HepG2 (cell line): ENCODE results near the gene TBCCD1. TPM values are rescaled to one million over a fixed set of nuclear protein-coding genes. Genes with fewer than 3 reads are reported as not detected.

Experiments
- BCL6 ChIP-seq: IDR thresholded peaks from 2 replicates; pipeline ENCODE4 v1.6.1; 2016; ENCODE audit warnings: missing genetic modification reagents, missing compliant biosample characterization
- KDM4B ChIP-seq: sonication (generic); formaldehyde crosslinking; IDR thresholded peaks from 2 replicates; pipeline ENCODE4 v1.4.0; 2020; ENCODE audit warnings: missing genetic modification reagents
- KLF13 ChIP-seq: sonication (generic); formaldehyde crosslinking; IDR thresholded peaks from 2 replicates; pipeline ENCODE4 v1.4.0; 2020; ENCODE audit warnings: mild to moderate bottlenecking, missing genetic modification reagents
- REL ChIP-seq: sonication (generic); formaldehyde crosslinking; conservative IDR thresholded peaks from 2 replicates; pipeline ENCODE4 v1.8.0; 2022; ENCODE audit warnings: mild to moderate bottlenecking, missing genetic modification reagents, moderate library complexity
- RXRB ChIP-seq: IDR thresholded peaks from 2 replicates; pipeline ENCODE4 v1.6.1; 2016; ENCODE audit warnings: borderline replicate concordance, missing genetic modification reagents, missing compliant biosample characterization
- SALL2 ChIP-seq: sonication (generic); formaldehyde crosslinking; IDR thresholded peaks from 2 replicates; pipeline ENCODE4 v1.8.1; 2023; ENCODE audit warnings: mild to moderate bottlenecking, missing genetic modification reagents, inconsistent platforms
- SMAD3 ChIP-seq: sonication (generic); formaldehyde crosslinking; IDR thresholded peaks from 2 replicates; pipeline ENCODE4 v1.4.0; 2020; ENCODE audit warnings: missing genetic modification reagents
- SMARCC2 ChIP-seq: fragments of 450-650 bp; IDR thresholded peaks from 2 replicates; pipeline ENCODE4 v1.6.1; 2017; ENCODE audit warnings: antibody characterized with exemption, mild to moderate bottlenecking
- ZNF143 ChIP-seq: sonication (generic); formaldehyde crosslinking; IDR thresholded peaks from 2 replicates; pipeline ENCODE4 v1.4.0; 2020; ENCODE audit warnings: missing genetic modification reagents
- ZNF17 ChIP-seq: sonication (generic); formaldehyde crosslinking; IDR thresholded peaks from 2 replicates; pipeline ENCODE4 v1.5.0; 2020; ENCODE audit warnings: mild to moderate bottlenecking, missing genetic modification reagents
- ZNF180 ChIP-seq: sonication (generic); formaldehyde crosslinking; IDR thresholded peaks from 2 replicates; pipeline ENCODE4 v1.4.0; 2020; ENCODE audit warnings: low read depth, missing genetic modification reagents, borderline replicate concordance
- ZNF263 ChIP-seq: sonication (generic); formaldehyde crosslinking; IDR thresholded peaks from 2 replicates; pipeline ENCODE4 v1.4.0; 2020; ENCODE audit warnings: missing genetic modification reagents
- ZNF44 ChIP-seq: sonication (generic); formaldehyde crosslinking; IDR thresholded peaks from 2 replicates; pipeline ENCODE4 v1.5.1; 2020; ENCODE audit warnings: mild to moderate bottlenecking, missing genetic modification reagents
- ZNF446 ChIP-seq: sonication (generic); formaldehyde crosslinking; IDR thresholded peaks from 2 replicates; pipeline ENCODE4 v1.5.0; 2020; ENCODE audit warnings: mild to moderate bottlenecking, missing genetic modification reagents
- ZNF644 ChIP-seq: IDR thresholded peaks from 2 replicates; pipeline ENCODE4 v1.6.1; 2016; ENCODE audit warnings: low read depth
- polyA plus RNA-seq, 8 experiments: library from polyadenylated mRNA; depleted of rRNA in 3 of 8; stranded (reverse) in 7 of 8; unstranded in 1 of 8; fragments of >200 nt; fragmentation: Illumina TruSeq in 4 of 8; extraction: Trizol in 4 of 8; gene quantifications; 2 replicates each; pipeline versions ENCODE4 v1.2.1 to v1.2.3, GENCODE V29; 2011 to 2016; ENCODE audit warnings: low read depth in 4 of 8, missing spikeins in 1 of 8, mixed read lengths in 1 of 8; ENCODE audit not compliant: insufficient read depth in 1 of 8
- total RNA-seq, 5 experiments: library from RNA; depleted of rRNA; stranded (reverse); fragments of >200 nt; fragmentation: Illumina TruSeq; extraction: Trizol; gene quantifications; 2 replicates each; pipeline ENCODE4 v1.2.3, GENCODE V29; 2016; ENCODE audit warnings: low read depth in 1 of 5
- TF ChIP-seq, protein P1 (sequence below): sonication (generic); formaldehyde crosslinking; IDR thresholded peaks from 2 replicates; pipeline ENCODE4 v1.5.0; 2020; ENCODE audit warnings: mild to moderate bottlenecking, missing genetic modification reagents, borderline replicate concordance
- TF ChIP-seq, protein P2 (sequence below): sonication (generic); formaldehyde crosslinking; IDR thresholded peaks from 2 replicates; pipeline ENCODE4 v1.4.0; 2020; ENCODE audit warnings: mild to moderate bottlenecking, missing genetic modification reagents
- TF ChIP-seq, protein P3 (sequence below): sonication (generic); formaldehyde crosslinking; IDR thresholded peaks from 2 replicates; pipeline ENCODE4 v1.8.0; 2022; ENCODE audit warnings: mild to moderate bottlenecking, missing genetic modification reagents, moderate library complexity

The TBCCD1 gene
- total and polyA plus RNA-seq, 2 of the 13 experiments (the other 11 are each of a cell fraction or from before 2014, with no cell fraction given): 13.6 to 16.2 TPM

DNA sequence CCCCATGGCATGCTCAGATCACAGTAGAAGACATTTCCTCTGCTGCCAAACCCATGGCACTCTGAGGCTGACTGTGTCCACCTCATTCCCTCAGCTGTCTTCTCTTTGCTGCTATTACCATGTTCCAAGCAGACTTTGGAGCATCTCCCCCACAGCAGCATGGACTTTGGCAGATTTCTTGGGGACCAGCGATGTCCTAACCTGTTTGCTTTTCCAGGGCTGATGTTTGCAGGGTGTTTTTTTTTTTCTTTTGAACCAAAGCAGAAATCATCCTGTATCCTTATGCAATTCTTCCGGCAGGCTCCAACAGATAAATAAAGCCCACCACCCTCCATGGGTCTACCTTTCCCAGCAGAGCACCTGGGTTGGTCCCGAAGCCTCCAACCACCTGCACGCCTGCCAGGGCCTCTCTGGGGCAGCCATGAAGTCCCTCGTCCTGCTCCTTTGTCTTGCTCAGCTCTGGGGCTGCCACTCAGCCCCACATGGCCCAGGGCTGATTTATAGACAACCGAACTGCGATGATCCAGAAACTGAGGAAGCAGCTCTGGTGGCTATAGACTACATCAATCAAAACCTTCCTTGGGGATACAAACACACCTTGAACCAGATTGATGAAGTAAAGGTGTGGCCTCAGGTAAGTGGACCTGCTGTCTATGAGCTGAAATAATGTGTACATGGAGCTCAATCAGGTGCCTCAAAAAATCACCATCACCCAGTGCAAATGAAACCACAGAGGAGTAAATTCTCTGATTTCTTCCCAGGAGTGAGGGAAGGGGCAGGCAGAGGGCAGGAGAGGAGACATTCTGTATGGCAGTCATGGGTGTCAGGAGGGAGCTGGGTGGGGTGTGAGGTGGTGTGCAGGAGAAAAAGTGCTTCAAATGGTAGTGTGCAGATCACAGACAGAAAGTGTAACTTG is 45.8 kb upstream of the TBCCD1 start, which contains the start of gene AHSG (continued):
- TF ChIP-seq, protein P1, sequence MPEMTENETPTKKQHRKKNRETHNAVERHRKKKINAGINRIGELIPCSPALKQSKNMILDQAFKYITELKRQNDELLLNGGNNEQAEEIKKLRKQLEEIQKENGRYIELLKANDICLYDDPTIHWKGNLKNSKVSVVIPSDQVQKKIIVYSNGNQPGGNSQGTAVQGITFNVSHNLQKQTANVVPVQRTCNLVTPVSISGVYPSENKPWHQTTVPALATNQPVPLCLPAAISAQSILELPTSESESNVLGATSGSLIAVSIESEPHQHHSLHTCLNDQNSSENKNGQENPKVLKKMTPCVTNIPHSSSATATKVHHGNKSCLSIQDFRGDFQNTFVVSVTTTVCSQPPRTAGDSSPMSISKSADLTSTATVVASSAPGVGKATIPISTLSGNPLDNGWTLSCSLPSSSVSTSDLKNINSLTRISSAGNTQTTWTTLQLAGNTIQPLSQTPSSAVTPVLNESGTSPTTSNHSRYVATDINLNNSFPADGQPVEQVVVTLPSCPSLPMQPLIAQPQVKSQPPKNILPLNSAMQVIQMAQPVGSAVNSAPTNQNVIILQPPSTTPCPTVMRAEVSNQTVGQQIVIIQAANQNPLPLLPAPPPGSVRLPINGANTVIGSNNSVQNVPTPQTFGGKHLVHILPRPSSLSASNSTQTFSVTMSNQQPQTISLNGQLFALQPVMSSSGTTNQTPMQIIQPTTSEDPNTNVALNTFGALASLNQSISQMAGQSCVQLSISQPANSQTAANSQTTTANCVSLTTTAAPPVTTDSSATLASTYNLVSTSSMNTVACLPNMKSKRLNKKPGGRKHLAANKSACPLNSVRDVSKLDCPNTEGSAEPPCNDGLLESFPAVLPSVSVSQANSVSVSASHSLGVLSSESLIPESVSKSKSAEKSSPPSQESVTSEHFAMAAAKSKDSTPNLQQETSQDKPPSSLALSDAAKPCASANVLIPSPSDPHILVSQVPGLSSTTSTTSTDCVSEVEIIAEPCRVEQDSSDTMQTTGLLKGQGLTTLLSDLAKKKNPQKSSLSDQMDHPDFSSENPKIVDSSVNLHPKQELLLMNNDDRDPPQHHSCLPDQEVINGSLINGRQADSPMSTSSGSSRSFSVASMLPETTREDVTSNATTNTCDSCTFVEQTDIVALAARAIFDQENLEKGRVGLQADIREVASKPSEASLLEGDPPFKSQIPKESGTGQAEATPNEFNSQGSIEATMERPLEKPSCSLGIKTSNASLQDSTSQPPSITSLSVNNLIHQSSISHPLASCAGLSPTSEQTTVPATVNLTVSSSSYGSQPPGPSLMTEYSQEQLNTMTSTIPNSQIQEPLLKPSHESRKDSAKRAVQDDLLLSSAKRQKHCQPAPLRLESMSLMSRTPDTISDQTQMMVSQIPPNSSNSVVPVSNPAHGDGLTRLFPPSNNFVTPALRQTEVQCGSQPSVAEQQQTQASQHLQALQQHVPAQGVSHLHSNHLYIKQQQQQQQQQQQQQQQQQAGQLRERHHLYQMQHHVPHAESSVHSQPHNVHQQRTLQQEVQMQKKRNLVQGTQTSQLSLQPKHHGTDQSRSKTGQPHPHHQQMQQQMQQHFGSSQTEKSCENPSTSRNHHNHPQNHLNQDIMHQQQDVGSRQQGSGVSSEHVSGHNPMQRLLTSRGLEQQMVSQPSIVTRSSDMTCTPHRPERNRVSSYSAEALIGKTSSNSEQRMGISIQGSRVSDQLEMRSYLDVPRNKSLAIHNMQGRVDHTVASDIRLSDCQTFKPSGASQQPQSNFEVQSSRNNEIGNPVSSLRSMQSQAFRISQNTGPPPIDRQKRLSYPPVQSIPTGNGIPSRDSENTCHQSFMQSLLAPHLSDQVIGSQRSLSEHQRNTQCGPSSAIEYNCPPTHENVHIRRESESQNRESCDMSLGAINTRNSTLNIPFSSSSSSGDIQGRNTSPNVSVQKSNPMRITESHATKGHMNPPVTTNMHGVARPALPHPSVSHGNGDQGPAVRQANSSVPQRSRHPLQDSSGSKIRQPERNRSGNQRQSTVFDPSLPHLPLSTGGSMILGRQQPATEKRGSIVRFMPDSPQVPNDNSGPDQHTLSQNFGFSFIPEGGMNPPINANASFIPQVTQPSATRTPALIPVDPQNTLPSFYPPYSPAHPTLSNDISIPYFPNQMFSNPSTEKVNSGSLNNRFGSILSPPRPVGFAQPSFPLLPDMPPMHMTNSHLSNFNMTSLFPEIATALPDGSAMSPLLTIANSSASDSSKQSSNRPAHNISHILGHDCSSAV (CRISPR knock-in tag): no peak
- TF ChIP-seq ZNF263 (CRISPR knock-in tag) (0 out of 2 replicates have a peak, but pooled peaks have one; percentile 18), SALL2 (CRISPR knock-in tag) (no peak), BCL6 (CRISPR knock-in tag) (peak; percentile 93), RXRB (CRISPR knock-in tag) (peak; percentile 89), ZNF143 (CRISPR knock-in tag) (0 out of 2 replicates have a peak, but pooled peaks have one; percentile 41), SMAD3 (no peak; the same call in 1 of the 2 replicates), KDM4B (CRISPR knock-in tag) (0 out of 2 replicates have a peak, but pooled peaks have one; percentile 67), ZNF446 (CRISPR knock-in tag) (no peak), ZNF17 (CRISPR knock-in tag) (peak; percentile 23; the same call in 1 of the 2 replicates), ZNF44 (CRISPR knock-in tag) (0 out of 2 replicates have a peak, but pooled peaks have one; percentile 66), REL (CRISPR knock-in tag) (0 out of 2 replicates have a peak, but pooled peaks have one; percentile 42), KLF13 (CRISPR knock-in tag) (no peak), ZNF180 (no peak), ZNF644 (CRISPR knock-in tag) (peak; percentile 89), SMARCC2 (0 out of 2 replicates have a peak, but pooled peaks have one; percentile 32)
- TF ChIP-seq, protein P2, sequence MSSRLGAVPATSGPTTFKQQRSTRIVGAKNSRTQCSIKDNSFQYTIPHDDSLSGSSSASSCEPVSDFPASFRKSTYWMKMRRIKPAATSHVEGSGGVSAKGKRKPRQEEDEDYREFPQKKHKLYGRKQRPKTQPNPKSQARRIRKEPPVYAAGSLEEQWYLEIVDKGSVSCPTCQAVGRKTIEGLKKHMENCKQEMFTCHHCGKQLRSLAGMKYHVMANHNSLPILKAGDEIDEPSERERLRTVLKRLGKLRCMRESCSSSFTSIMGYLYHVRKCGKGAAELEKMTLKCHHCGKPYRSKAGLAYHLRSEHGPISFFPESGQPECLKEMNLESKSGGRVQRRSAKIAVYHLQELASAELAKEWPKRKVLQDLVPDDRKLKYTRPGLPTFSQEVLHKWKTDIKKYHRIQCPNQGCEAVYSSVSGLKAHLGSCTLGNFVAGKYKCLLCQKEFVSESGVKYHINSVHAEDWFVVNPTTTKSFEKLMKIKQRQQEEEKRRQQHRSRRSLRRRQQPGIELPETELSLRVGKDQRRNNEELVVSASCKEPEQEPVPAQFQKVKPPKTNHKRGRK (CRISPR knock-in tag): no peak
- TF ChIP-seq, protein P3, sequence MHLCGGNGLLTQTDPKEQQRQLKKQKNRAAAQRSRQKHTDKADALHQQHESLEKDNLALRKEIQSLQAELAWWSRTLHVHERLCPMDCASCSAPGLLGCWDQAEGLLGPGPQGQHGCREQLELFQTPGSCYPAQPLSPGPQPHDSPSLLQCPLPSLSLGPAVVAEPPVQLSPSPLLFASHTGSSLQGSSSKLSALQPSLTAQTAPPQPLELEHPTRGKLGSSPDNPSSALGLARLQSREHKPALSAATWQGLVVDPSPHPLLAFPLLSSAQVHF (CRISPR knock-in tag): peak; percentile 50
